GM12892 (cell line): ENCODE results near the gene DISP3.
"Not testable (repeated sequence)": the region's sequence is repeated elsewhere in the genome, so short reads cannot be mapped to it uniquely, and the experiment has no call there.

Experiments used
- DNase-seq: peaks from one replicate; pipeline ENCODE4 v3.0.0; 2011; ENCODE audit not compliant: insufficient read length
- FAIRE-seq: peaks from 2 replicates; lab custom pipeline; 2011; peaks lifted over from hg19 to GRCh38; lab: Jason Lieb, UNC
- POLR2A ChIP-seq: IDR thresholded peaks from 2 replicates; pipeline ENCODE4 v1.6.1; 2011; ENCODE audit warnings: low read depth, low read length, control low read depth
- POLR2AphosphoS5 ChIP-seq: IDR thresholded peaks from 2 replicates; pipeline ENCODE4 v1.6.1; 2011; ENCODE audit warnings: low read depth, low read length, control low read depth
- TAF1 ChIP-seq: IDR thresholded peaks from 2 replicates; pipeline ENCODE4 v1.6.1; 2011; ENCODE audit warnings: low read depth, mild to moderate bottlenecking, control low read depth, low read length, borderline replicate concordance

The DISP3 gene

DNA sequence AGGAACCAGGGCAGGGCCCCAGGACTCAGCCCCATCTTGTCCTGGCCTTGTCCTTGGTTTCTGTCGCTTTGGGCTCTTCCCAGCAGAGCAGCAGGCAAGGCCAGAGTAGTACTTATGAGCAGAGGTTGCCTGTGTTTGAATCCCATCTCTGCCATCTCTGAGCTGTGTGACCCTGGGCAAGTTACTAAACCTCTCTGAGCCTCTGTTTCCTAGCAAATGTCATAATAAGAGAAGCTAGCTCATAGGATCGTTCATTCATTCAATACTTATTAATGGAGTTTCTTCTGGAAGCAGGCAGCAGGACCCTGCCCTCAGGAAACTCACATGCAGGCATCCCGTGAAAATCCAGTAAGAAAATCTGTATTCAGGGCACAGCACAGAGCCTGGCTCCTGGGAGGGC lies 91.0 kb downstream of the DISP3 start:
- FAIRE-seq (no peak), DNase-seq (no peak)
- no peak for TF ChIP-seq TAF1
- no peak for TF ChIP-seq POLR2AphosphoS5

DNA sequence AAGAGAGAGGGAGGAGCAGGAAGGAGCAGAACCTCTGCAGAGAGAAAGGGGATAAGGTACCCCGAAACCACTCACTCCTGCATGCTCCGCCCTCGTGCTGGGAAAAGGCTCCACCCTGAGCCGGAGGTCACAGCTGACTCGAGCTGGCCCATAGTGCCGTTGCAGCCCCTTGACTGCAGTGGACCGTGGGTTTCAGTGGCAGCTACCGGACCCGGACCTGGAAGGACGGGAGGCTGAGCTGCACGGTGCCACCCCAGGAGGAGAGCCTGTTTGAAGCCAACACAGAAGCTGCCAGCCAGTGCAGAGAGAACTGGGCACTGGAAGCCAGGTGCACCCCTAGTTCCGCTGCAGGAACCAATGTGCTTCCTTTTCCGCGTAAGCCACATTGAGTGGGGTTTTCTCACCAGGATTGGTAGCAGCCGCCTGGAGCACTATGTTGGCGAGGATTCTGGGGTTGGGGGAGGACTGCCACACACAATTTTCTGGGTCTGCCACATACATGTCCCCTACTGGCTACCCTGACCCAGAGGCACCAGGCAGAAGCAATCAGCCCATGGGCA lies 91.9 kb downstream of the DISP3 start:
- TF ChIP-seq POLR2AphosphoS5 (no peak), POLR2A (no peak), TAF1 (no peak)
- no peak for FAIRE-seq
- DNase-seq: no peak

- no peak for TF ChIP-seq POLR2AphosphoS5
- no peak for TF ChIP-seq POLR2A
- no peak for TF ChIP-seq TAF1
- FAIRE-seq: no peak
- DNase-seq: no peak
These were observed 93.1 kb downstream of the DISP3 start for GRCh38 chr1:11571906-11572616.

DNA sequence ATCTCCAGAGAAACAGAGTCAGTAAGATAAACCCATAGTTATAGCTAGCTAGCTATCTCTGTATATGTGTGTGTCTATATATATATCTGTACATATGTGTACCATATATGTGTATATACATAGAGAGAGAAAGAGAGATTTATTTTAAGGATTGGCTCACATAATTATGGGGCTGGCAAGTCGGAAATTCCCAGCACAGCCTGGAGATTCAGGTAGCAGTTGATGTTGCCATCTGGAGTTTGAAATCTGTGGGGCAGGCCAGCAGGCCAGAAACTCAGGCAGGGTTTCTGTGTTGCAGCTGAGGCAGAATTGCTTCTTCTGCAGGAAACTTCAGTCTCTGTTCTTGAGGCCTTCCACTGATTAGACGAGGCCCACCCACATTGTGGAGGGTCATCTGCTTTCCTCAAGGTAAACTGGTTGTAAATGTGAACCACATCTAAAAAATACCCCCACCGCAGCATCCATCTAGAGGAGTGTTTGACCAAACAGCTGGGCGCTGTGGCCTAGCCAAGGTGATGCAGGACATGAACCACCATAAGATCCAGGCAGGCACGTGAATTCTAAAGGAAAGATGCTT lies 94.2 kb downstream of the DISP3 start:
- TF ChIP-seq POLR2A (no peak), POLR2AphosphoS5 (no peak), TAF1 (no peak)
- no peak for DNase-seq
- FAIRE-seq: no peak

- no peak for DNase-seq
- no peak for FAIRE-seq
- TF ChIP-seq TAF1 (no peak), POLR2A (no peak), POLR2AphosphoS5 (no peak)
These were observed 96.6 kb downstream of the DISP3 start for GRCh38 chr1:11575553-11575952.

DNA sequence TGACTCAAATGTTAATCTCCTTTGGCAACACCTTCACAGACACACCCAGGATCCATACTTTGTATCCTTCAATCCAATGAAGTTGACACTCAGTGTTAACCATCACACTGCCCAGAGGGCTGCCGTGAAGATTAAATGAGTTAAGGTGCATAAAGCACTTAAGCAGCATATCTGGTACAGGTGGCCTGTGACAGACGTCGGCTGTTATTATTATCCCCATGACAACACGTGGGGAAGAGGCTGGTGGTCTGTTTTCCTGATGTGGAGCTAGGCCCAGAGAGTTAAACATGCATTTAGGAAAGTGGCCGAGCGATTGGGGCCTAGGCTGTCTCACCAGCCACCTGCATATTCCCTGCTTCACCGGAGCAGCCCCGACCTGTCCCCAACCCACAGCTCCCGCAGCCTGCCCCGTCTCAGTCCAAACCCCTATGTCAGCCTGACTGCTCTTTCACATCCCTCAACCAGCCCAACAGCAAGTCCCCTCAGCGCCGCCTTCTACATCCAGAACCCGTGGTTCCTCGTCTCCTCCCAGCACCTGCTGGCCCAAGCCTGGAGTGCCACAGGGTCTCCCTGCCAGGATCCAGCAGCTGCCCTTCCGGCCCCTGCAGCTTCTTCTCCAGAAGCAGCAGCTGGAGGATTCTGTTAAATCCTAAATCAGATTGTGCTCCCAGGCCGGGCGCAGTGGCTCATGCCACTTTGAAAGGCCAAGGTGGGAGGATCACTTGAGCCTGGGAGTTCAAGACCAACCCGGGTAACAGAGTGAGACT lies 97.3 kb downstream of the DISP3 start:
- no peak for TF ChIP-seq POLR2AphosphoS5
- no peak for TF ChIP-seq TAF1
- no peak for TF ChIP-seq POLR2A
- FAIRE-seq (no peak), DNase-seq (no peak)

- TF ChIP-seq TAF1 (no peak), POLR2AphosphoS5 (no peak), POLR2A (no peak)
- FAIRE-seq (no peak), DNase-seq (no peak)
These were observed 99.0 kb downstream of the DISP3 start for GRCh38 chr1:11578004-11578403.

DNA sequence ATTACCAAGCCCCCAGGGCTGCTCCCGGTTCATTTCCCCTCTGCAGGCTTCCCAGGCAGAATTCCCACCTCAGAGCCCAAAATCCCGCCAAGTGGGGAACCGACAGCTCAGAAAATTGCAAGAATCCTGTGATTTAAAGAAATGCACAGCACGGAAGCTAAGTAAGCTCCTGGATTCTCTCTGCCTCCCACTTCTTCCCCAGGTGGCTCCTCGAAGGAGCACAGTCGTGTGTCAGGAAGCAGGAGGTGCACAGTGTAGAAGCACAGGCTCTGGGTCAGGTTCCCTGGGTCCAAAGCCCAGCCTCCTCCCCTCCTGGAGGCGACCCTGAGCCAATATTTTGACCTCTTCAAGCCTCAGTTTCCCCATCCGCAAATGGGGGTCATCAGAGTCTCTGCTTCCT lies 100.6 kb downstream of the DISP3 start:
- FAIRE-seq: no peak
- TF ChIP-seq POLR2AphosphoS5 (no peak), TAF1 (no peak), POLR2A (no peak)
- no peak for DNase-seq

- not testable (repeated sequence) for DNase-seq, FAIRE-seq
These were observed 101.1 kb downstream of the DISP3 start for GRCh38 chr1:11580049-11580448.

- FAIRE-seq: no peak
- no peak for DNase-seq
- no peak for TF ChIP-seq POLR2AphosphoS5
- no peak for TF ChIP-seq POLR2A
- no peak for TF ChIP-seq TAF1
These were observed 102.6 kb downstream of the DISP3 start for GRCh38 chr1:11581445-11581991.

GRCh38 chr1:11585389-11585788 lies 106.4 kb downstream of the DISP3 start:
- TF ChIP-seq TAF1 (no peak), POLR2A (no peak), POLR2AphosphoS5 (no peak)
- FAIRE-seq: no peak

More at GRCh38 chr1:11585389-11585788, 106.4 kb downstream of the DISP3 start:
- DNase-seq: no peak
